GM12875 (cell line): ENCODE measurements around the gene HSD11B2.

Source experiments
- H3K4me3 ChIP-seq: one replicate; pipeline ENCODE4 v1.5.1; 2011; ENCODE audit warnings: low read depth, low read length, control low read depth
- CTCF ChIP-seq: IDR thresholded peaks from 2 replicates; pipeline ENCODE4 v1.5.1; 2011; ENCODE audit warnings: low read depth, mild to moderate bottlenecking, control low read depth, inconsistent platforms, low read length, moderate library complexity, borderline replicate concordance; ENCODE audit not compliant: insufficient read depth

Gene HSD11B2

DNA sequence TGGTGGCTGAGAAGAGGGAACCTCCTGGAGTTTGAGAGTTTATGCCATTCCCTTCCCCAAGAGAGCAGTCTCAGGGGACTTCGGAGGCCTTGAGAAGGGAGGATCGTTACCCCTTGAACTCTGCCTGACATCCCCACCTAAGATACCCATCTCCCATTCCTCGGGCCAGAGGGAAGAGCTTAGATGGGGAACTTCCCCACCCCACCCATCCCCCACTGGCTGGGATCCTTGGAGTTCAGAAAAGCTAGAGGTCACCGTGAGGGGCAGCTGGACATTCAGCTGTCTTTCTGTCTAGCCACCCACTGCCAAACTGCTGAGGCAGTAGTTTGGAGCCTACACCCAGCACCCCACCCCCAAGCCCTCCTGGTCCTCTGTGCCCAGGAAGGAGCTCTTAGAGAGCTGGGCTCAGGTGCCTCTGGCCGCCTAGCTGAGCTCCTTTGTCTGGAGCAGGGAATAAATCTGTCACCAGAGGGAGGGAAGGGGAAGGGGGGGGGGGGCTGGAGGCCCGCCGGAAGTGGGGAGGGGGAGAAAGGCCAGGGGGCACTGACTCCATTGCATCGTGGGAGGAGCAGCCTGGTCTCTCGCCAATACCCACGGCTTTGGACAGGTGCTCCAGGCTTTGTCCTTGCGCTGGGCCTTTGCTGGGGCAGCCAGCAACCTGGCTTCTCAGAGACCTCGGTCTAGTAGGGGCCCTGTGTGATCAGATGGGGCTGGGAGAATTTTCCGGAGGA lies 1.0 kb downstream of the HSD11B2 start:
- TF ChIP-seq CTCF = no peak
- H3K4me3 ChIP-seq = no peak overlapping the region

GRCh38 chr16:67432506-67432890 lies 1.6 kb downstream of the HSD11B2 start:
- no peak for TF ChIP-seq CTCF
- no peak overlapping the region for H3K4me3 ChIP-seq

DNA sequence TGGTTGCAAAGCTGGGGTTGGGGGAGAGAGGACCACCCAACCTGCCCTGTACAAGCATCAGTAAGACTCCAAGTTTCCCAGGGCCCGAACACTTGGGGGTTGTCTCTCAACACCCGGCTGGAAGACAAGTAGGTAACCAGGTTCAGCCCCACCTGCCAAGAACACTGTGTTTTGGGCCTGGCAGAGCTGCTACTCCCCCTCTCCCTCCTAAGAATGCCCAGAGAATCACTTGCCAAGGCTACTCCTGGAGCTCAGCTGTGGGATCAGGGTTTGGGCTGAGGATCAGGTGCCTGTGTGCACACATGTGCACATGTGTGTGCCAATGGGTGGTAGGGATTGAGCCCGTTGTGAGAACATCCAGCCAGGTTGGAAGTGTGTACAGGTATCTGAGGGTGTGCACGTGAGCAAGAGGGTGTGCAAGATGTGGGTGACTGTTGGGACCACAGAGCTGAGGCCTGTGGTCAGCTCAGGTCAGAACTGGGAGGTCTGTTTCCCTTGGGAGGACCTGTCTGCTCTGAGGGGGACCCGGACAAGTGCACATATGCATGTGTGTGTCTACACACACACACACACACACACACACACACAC lies 2.3 kb downstream of the HSD11B2 start:
- no peak for TF ChIP-seq CTCF
- no peak overlapping the region for H3K4me3 ChIP-seq

GRCh38 chr16:67435758-67436164 lies 4.8 kb downstream of the HSD11B2 start:
- no peak for TF ChIP-seq CTCF

DNA sequence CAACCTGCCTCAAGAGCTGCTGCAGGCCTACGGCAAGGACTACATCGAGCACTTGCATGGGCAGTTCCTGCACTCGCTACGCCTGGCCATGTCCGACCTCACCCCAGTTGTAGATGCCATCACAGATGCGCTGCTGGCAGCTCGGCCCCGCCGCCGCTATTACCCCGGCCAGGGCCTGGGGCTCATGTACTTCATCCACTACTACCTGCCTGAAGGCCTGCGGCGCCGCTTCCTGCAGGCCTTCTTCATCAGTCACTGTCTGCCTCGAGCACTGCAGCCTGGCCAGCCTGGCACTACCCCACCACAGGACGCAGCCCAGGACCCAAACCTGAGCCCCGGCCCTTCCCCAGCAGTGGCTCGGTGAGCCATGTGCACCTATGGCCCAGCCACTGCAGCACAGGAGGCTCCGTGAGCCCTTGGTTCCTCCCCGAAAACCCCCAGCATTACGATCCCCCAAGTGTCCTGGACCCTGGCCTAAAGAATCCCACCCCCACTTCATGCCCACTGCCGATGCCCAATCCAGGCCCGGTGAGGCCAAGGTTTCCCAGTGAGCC lies 5.8 kb downstream of the HSD11B2 start:
- no peak for TF ChIP-seq CTCF
- H3K4me3 ChIP-seq = no peak overlapping the region

More at GRCh38 chr16:67435758-67436164, 4.8 kb downstream of the HSD11B2 start:
- no peak overlapping the region for H3K4me3 ChIP-seq

- TF ChIP-seq CTCF = no peak
- H3K4me3 ChIP-seq = no peak overlapping the region
Observed at GRCh38 chr16:67437513-67437912, 6.6 kb downstream of the HSD11B2 start.
